Measurements from ENCODE around the gene SGTB.
A peak's percentile ranks its signal among the peaks of the same experiment; 100 is the strongest.
"Not testable (repeated sequence)": the region's sequence is repeated elsewhere in the genome, so short reads cannot be mapped to it uniquely, and the experiment has no call there.

SGTB gene

GRCh38 chr5:65663804-65664521 lies 57.9 kb downstream of the SGTB start:
- DNase-seq: no peak

DNA sequence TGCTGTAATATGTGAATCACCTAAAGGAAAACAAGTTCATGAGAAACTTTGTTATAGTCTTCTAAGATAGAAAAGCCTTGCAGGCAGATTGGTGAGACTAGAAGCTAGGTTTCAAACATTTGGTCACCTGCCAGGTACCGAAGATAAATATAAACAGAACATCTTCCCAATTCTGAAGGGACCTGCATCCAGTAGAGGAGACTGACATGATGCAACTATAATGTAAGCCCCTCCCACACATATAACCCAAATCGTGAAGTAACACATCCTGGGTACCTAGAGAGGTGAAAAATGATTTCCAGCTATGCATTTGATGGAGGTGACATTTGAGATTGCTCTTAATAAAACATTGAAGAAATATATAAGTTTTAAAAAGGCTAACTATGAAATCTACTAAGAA lies 67.2 kb downstream of the SGTB start:
- no peak for DNase-seq

GRCh38 chr5:65651144-65651543 lies 70.8 kb downstream of the SGTB start:
- no peak for DNase-seq

DNA sequence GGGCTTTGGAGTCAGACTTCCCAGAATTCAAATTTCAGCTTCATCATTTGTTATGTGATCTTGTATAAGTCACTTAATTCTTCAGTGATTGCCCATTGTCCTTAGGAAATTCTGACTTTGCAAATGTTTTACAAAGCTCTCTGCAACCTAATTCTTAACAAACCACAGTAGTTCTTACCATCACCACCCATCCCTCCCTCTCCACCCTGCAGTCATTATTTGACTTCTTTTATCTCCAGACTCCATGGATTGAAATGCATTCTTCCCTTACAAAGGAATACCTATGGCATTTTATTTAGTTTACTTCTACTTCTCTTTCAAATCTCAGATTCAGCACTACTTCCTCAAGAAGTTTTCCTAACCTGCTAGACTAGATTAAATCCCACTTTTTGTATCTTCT lies 74.0 kb downstream of the SGTB start:
- DNase-seq: no peak

GRCh38 chr5:65646938-65647337 lies 75.0 kb downstream of the SGTB start:
- DNase-seq: no peak

- DNase-seq: no peak
Observed at GRCh38 chr5:65640240-65640639, 81.7 kb downstream of the SGTB start.

DNA sequence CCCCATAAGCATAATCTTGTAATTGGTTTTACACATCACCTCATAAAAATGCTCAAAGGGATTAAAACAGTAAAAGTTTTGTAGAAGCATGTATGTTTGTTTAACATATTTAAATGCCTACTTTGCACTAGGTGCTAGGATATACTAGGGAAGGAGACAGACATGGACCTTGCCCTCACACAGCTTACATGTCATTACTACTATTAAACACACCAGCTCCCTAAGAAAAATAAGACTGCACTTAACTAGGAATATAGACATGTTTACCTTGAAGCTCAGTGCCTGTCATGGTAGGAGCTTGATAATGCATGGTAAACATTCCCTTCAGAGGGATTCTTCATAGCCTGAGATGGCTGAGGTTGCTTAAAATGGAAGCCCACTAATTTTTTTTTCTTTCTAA lies 90.9 kb downstream of the SGTB start:
- no peak for DNase-seq

DNA sequence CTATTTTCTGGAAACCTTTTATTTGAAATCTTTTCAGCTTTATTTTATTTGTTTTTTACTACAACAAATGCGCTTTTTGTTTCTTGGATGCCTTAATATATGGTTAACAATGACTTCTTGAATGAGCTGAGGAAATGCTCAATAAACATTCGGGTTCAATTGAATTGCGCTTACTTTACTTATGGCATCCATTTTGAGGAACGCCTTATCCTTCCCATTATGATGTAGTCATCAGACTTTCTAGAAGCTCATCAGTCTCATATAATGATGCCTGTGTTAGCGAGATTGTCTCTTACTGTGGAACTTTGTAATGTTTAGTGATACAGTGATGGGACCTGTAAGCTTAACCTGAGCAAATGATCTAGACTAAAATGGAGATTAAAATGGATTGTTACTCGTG lies 96.2 kb downstream of the SGTB start:
- DNase-seq: no peak

DNA sequence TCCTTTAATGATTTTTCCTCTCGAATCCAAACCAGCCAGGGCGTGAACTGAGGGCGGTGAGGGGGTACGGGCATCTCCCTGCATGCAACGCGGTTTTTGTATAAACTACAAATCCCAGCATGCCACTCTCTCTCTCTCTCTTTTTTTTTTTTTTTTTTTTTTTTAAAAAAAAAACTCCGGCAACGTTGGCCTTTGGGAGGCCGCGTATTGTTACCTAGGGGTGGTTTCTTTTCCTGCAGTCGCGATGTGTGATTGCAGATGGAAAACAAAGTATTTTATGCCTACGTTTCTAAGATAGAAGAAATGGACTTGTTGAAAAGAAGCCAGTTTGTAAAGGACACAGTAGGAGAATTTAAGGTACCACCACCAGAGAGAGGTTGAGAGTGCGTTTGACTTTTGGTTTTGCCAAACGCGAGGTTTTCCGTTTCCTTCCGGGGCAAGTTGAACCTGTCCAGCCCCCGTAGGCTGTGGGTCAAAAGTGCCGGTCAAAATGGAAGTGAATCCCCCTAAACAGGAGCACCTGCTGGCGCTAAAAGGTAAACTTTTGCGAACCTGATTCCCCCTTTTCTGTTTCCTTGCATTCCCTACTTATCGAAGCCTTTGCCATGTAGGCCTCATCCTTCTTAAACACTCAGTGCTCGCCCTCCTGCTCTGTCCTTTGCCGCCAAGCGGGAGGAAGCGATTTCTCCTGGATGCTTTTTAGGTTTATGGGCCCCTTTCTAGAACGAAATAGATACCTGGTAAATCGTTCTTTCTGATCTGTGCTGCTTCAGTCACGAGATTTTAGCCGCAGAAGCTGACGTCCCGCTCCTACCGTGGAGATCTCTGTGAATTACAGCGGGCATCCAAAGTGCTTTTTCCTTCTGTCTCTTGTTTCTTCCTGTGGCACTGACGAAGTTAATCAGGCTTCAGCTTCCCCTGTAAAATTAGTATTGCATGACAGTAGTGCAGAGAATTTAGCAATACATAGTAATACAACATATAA lies 97.0 kb downstream of the SGTB start, which contains the start of the genes SHLD3 and TRAPPC13:
Gene SHLD3 (plus strand): TSS at position 457 of the 985 bp plus-strand sequence. CDS start 4,561 bp downstream, outside the sequence.
Gene TRAPPC13 (plus strand): TSS at position 457 of the 985 bp plus-strand sequence. CDS start 34 bp downstream, at position 491.
- peak; percentile 42 to 83 (median 68) for DNase-seq

DNA sequence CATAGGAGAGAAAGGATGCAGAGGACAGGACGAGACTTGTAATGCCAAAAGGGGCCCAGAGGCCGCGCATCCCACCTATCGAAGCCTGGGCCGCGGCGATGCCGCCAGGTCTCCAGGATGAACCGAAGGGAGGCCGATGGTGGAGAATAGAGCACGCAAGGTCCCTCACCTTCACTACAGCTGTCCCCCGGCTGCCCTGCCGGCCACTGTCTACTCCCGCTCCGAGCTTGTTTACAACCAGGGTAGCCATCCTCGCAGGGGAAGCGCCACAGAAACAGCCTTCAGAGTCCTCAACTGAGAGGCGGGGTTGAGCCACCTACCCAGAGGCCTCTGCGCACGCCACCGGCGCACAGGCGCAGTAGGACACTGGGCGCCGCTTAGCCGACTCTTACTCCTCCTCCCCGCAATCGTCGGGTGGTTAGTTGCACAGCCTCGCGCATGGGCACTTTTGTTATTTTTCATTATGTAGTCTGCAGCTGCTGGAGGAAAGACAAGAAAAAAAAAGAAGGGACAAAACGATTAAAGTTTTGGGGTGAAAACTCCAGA lies 97.8 kb downstream of the SGTB start, which contains the start of gene TRIM23:
Gene TRIM23 (minus strand): TSS at position 309 of the 546 bp plus-strand sequence. CDS start 59 bp downstream, at position 250.
- DNase-seq: peak; percentile 70 to 87 (median 78)

GRCh38 chr5:65623482-65623881 lies 98.4 kb downstream of the SGTB start:
- DNase-seq: no peak

GRCh38 chr5:65621961-65622360 lies 99.9 kb downstream of the SGTB start:
- DNase-seq: not testable (repeated sequence)

GRCh38 chr5:65620021-65620420 lies 101.9 kb downstream of the SGTB start:
- no peak for DNase-seq
